WTC11 (cell line): ENCODE measurements around the gene CD226. TPM values are rescaled to one million over a fixed set of nuclear protein-coding genes. Genes with fewer than 3 reads are reported as not detected.

ENCODE experiments used
- ATAC-seq: fragments of 200-7000 bp; cut with Tn5 transposase; 2 replicates; pipeline ENCODE4 v1.10.0; 2021; ENCODE audit warnings: mild to moderate bottlenecking, moderate library complexity
- CTCF ChIA-PET: fragments of 300-600 bp; sonication (Branson Sonifier 250); formaldehyde crosslinking; loops from one replicate; lab custom pipeline; 2021; ENCODE audit warnings: antibody characterized with exemption; lab: Charles Lee
- POLR2A ChIA-PET: fragments of 350-600 bp; sonication (Branson Sonifier 250); formaldehyde crosslinking; loops from one replicate; lab custom pipeline; 2021; ENCODE audit warnings: antibody characterized with exemption; lab: Charles Lee
- DNase-seq: peaks from one replicate; pipeline ENCODE4 v3.0.0; 2021; ENCODE audit warnings: low spot score
- H3K27ac Mint-ChIP-seq: 2 replicates; pipeline ENCODE4 v1.8.0; 2021; ENCODE audit warnings: mixed read lengths
- H3K27me3 Mint-ChIP-seq: 2 replicates; pipeline ENCODE4 v1.8.0; 2021; ENCODE audit warnings: low read depth, mild to moderate bottlenecking, moderate library complexity, mixed read lengths
- H3K36me3 Mint-ChIP-seq: 2 replicates; pipeline ENCODE4 v1.8.0; 2021; ENCODE audit warnings: mixed read lengths
- H3K4me1 Mint-ChIP-seq: 2 replicates; pipeline ENCODE4 v1.8.0; 2022; ENCODE audit warnings: mixed read lengths
- H3K4me3 Mint-ChIP-seq: 2 replicates; pipeline ENCODE4 v1.8.0; 2021; ENCODE audit warnings: mild to moderate bottlenecking, moderate library complexity, mixed read lengths
- H3K9me3 Mint-ChIP-seq: 2 replicates; pipeline ENCODE4 v1.8.0; 2021; ENCODE audit warnings: mixed read lengths
- CREM ChIP-seq: sonication (generic); formaldehyde crosslinking; IDR thresholded peaks from 2 replicates; pipeline ENCODE4 v1.8.1; 2022; ENCODE audit warnings: mild to moderate bottlenecking, missing genetic modification reagents, moderate library complexity
- IRF2 ChIP-seq: sonication (generic); formaldehyde crosslinking; IDR thresholded peaks from 2 replicates; pipeline ENCODE4 v1.8.0; 2022; ENCODE audit warnings: low read depth, missing genetic modification reagents, borderline replicate concordance
- KAT7 ChIP-seq: sonication (generic); formaldehyde crosslinking; IDR thresholded peaks from 2 replicates; pipeline ENCODE4 v1.8.1; 2023; ENCODE audit warnings: missing genetic modification reagents, mild to moderate bottlenecking, borderline replicate concordance
- MYBL2 ChIP-seq: sonication (generic); formaldehyde crosslinking; IDR thresholded peaks from 2 replicates; pipeline ENCODE4 v1.8.1; 2023; ENCODE audit warnings: mild to moderate bottlenecking, moderate library complexity, missing genetic modification reagents
- NFATC4 ChIP-seq: fragments of 250-450 bp; sonication (Bioruptor Pico); IDR thresholded peaks from 2 replicates; pipeline ENCODE4 v1.9.0; 2021; ENCODE audit warnings: mild to moderate bottlenecking
- NFE2L1 ChIP-seq: sonication (generic); formaldehyde crosslinking; IDR thresholded peaks from 2 replicates; pipeline ENCODE4 v1.8.1; 2023; ENCODE audit warnings: missing genetic modification reagents
- NFYB ChIP-seq: sonication (generic); formaldehyde crosslinking; conservative IDR thresholded peaks from 2 replicates; pipeline ENCODE4 v1.8.0; 2022; ENCODE audit warnings: low read depth, missing genetic modification reagents
- NR1H2 ChIP-seq: sonication (generic); formaldehyde crosslinking; IDR thresholded peaks from 2 replicates; pipeline ENCODE4 v1.9.0; 2021; ENCODE audit warnings: mild to moderate bottlenecking, moderate library complexity, missing genetic modification reagents
- SMAD4 ChIP-seq: sonication (generic); formaldehyde crosslinking; IDR thresholded peaks from 2 replicates; pipeline ENCODE4 v1.8.0; 2022; ENCODE audit warnings: mild to moderate bottlenecking, missing genetic modification reagents
- ZNF232 ChIP-seq: sonication (generic); formaldehyde crosslinking; IDR thresholded peaks from 2 replicates; pipeline ENCODE4 v1.8.0; 2022; ENCODE audit warnings: mild to moderate bottlenecking, missing genetic modification reagents
- ZNF263 ChIP-seq: sonication (generic); formaldehyde crosslinking; IDR thresholded peaks from 2 replicates; pipeline ENCODE4 v1.8.1; 2022; ENCODE audit warnings: low read depth, mild to moderate bottlenecking, moderate library complexity, missing genetic modification reagents
- ZNF396 ChIP-seq: fragments of 250-450 bp; sonication (Bioruptor Pico); IDR thresholded peaks from 2 replicates; pipeline ENCODE4 v1.8.0; 2021; ENCODE audit warnings: mild to moderate bottlenecking, moderate library complexity, borderline replicate concordance
- total RNA-seq: library from RNA; stranded (reverse); gene quantifications from 3 replicates; pipeline ENCODE4 v1.2.3, GENCODE V29; 2021
- TF ChIP-seq, protein P1 (sequence below): sonication (generic); formaldehyde crosslinking; IDR thresholded peaks from 2 replicates; pipeline ENCODE4 v1.8.0; 2023; ENCODE audit warnings: missing genetic modification reagents, mild to moderate bottlenecking, borderline replicate concordance
- TF ChIP-seq, protein P2 (sequence below): sonication (generic); formaldehyde crosslinking; IDR thresholded peaks from 2 replicates; pipeline ENCODE4 v1.8.1; 2023; ENCODE audit warnings: mild to moderate bottlenecking, missing genetic modification reagents
- TF ChIP-seq, protein P3 (sequence below): fragments of 250-450 bp; sonication (Bioruptor Pico); IDR thresholded peaks from 2 replicates; pipeline ENCODE4 v1.9.0; 2021; ENCODE audit warnings: mild to moderate bottlenecking
- TF ChIP-seq, protein P4 (sequence below): sonication (generic); formaldehyde crosslinking; IDR thresholded peaks from 2 replicates; pipeline ENCODE4 v1.8.1; 2023; ENCODE audit warnings: mild to moderate bottlenecking, missing genetic modification reagents, moderate library complexity
- TF ChIP-seq, protein P5 (sequence below): sonication (generic); formaldehyde crosslinking; IDR thresholded peaks from 2 replicates; pipeline ENCODE4 v1.8.1; 2023; ENCODE audit warnings: mild to moderate bottlenecking, missing genetic modification reagents
- TF ChIP-seq, protein P6 (sequence below): sonication (generic); formaldehyde crosslinking; IDR thresholded peaks from 2 replicates; pipeline ENCODE4 v1.8.0; 2022; ENCODE audit warnings: mild to moderate bottlenecking, missing genetic modification reagents
- TF ChIP-seq, protein P7 (sequence below): fragments of 250-450 bp; sonication (Bioruptor Pico); IDR thresholded peaks from 2 replicates; pipeline ENCODE4 v1.8.0; 2021; ENCODE audit warnings: mild to moderate bottlenecking

The CD226 gene
- total RNA-seq, 1 experiment from 2014 or later: 0.24 TPM

DNA sequence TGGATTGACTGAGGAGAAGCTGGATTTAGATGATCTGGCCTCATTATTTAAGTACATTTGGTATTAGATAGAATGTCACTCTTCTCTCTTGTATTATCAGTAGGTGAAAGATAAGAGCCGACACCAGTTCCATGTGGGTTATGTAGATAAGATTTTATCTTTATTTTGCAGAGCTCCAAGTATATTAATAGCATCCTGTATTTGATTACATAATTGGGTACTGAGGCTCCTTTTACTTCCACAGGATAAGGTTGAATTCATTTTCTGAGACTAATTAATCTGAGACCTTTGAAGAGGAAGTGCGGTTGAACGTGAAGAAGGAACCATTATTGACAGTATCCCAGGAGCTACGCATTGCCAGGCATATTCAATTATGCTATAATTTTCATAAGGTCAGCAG is 32.8 kb upstream of the CD226 start (continued):
- TF ChIP-seq, protein P1, sequence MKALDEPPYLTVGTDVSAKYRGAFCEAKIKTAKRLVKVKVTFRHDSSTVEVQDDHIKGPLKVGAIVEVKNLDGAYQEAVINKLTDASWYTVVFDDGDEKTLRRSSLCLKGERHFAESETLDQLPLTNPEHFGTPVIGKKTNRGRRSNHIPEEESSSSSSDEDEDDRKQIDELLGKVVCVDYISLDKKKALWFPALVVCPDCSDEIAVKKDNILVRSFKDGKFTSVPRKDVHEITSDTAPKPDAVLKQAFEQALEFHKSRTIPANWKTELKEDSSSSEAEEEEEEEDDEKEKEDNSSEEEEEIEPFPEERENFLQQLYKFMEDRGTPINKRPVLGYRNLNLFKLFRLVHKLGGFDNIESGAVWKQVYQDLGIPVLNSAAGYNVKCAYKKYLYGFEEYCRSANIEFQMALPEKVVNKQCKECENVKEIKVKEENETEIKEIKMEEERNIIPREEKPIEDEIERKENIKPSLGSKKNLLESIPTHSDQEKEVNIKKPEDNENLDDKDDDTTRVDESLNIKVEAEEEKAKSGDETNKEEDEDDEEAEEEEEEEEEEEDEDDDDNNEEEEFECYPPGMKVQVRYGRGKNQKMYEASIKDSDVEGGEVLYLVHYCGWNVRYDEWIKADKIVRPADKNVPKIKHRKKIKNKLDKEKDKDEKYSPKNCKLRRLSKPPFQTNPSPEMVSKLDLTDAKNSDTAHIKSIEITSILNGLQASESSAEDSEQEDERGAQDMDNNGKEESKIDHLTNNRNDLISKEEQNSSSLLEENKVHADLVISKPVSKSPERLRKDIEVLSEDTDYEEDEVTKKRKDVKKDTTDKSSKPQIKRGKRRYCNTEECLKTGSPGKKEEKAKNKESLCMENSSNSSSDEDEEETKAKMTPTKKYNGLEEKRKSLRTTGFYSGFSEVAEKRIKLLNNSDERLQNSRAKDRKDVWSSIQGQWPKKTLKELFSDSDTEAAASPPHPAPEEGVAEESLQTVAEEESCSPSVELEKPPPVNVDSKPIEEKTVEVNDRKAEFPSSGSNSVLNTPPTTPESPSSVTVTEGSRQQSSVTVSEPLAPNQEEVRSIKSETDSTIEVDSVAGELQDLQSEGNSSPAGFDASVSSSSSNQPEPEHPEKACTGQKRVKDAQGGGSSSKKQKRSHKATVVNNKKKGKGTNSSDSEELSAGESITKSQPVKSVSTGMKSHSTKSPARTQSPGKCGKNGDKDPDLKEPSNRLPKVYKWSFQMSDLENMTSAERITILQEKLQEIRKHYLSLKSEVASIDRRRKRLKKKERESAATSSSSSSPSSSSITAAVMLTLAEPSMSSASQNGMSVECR (CRISPR knock-in tag): no peak
- TF ChIP-seq NR1H2: no peak
- TF ChIP-seq, protein P2, sequence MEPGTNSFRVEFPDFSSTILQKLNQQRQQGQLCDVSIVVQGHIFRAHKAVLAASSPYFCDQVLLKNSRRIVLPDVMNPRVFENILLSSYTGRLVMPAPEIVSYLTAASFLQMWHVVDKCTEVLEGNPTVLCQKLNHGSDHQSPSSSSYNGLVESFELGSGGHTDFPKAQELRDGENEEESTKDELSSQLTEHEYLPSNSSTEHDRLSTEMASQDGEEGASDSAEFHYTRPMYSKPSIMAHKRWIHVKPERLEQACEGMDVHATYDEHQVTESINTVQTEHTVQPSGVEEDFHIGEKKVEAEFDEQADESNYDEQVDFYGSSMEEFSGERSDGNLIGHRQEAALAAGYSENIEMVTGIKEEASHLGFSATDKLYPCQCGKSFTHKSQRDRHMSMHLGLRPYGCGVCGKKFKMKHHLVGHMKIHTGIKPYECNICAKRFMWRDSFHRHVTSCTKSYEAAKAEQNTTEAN (CRISPR knock-in tag): no peak
- no peak for TF ChIP-seq ZNF396 (CRISPR knock-in tag)
- TF ChIP-seq SMAD4 (CRISPR knock-in tag): no peak
- TF ChIP-seq, all 79 proteins: peak for 0

DNA sequence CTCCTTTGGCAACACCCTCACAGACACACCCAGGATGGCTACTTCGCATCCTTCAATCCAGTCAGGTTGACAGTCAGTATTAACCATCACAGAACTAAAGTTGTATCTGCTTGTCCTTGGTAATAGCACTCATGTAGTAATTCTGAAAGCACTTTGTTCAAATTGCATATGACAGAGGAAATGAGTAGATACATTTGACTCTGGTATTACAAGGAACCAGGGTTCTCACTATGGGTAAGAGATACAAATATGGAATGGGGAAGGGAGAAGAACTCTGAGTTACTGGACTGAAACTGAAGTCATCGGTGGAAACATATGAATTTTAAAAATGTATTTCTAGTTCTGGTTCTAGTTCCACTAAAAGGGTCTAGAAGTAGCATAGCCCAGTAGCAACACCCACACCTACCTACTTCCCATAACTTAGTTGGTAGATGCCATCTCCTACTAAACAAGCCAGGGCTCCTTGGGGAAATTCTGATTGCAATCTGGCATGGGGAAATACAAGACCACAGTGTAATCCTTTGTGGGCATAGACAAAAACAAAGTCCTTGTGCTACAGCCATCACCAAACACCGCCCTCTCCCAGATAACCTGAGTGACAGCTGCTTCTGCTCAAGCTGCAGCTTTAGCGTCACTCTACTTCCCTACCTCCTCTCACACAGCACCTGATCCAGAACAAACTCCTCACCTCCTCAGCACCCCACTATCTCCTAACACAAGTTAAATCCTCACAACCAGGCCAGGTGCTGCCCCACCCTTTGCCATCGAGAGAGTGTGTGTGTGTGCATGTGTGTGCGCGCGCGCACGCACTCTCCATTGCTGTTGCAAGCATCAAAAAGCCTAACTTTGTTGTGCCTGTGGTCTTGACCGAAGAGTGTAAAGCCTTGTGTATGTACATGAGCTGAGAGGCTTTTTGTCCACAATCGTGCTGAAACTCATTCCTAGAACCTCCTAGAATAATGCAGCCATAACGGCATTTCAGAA is 31.4 kb upstream of the CD226 start:
- peaks cover 23% of the 10 kb centered on the region for H3K4me1 Mint-ChIP-seq
- TF ChIP-seq, protein P3, sequence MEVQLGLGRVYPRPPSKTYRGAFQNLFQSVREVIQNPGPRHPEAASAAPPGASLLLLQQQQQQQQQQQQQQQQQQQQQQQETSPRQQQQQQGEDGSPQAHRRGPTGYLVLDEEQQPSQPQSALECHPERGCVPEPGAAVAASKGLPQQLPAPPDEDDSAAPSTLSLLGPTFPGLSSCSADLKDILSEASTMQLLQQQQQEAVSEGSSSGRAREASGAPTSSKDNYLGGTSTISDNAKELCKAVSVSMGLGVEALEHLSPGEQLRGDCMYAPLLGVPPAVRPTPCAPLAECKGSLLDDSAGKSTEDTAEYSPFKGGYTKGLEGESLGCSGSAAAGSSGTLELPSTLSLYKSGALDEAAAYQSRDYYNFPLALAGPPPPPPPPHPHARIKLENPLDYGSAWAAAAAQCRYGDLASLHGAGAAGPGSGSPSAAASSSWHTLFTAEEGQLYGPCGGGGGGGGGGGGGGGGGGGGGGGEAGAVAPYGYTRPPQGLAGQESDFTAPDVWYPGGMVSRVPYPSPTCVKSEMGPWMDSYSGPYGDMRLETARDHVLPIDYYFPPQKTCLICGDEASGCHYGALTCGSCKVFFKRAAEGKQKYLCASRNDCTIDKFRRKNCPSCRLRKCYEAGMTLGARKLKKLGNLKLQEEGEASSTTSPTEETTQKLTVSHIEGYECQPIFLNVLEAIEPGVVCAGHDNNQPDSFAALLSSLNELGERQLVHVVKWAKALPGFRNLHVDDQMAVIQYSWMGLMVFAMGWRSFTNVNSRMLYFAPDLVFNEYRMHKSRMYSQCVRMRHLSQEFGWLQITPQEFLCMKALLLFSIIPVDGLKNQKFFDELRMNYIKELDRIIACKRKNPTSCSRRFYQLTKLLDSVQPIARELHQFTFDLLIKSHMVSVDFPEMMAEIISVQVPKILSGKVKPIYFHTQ (CRISPR knock-in tag): no peak
- TF ChIP-seq MYBL2 (CRISPR knock-in tag) (no peak), ZNF232 (CRISPR knock-in tag) (no peak), NFATC4 (CRISPR knock-in tag) (no peak), CREM (CRISPR knock-in tag) (no peak), ZNF263 (CRISPR knock-in tag) (no peak), NFYB (CRISPR knock-in tag) (no peak), IRF2 (CRISPR knock-in tag) (no peak), ZNF396 (CRISPR knock-in tag) (no peak), NFE2L1 (no peak), KAT7 (CRISPR knock-in tag) (no peak)
- TF ChIP-seq, protein P4, sequence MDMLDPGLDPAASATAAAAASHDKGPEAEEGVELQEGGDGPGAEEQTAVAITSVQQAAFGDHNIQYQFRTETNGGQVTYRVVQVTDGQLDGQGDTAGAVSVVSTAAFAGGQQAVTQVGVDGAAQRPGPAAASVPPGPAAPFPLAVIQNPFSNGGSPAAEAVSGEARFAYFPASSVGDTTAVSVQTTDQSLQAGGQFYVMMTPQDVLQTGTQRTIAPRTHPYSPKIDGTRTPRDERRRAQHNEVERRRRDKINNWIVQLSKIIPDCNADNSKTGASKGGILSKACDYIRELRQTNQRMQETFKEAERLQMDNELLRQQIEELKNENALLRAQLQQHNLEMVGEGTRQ (CRISPR knock-in tag): no peak
- TF ChIP-seq, protein P5, sequence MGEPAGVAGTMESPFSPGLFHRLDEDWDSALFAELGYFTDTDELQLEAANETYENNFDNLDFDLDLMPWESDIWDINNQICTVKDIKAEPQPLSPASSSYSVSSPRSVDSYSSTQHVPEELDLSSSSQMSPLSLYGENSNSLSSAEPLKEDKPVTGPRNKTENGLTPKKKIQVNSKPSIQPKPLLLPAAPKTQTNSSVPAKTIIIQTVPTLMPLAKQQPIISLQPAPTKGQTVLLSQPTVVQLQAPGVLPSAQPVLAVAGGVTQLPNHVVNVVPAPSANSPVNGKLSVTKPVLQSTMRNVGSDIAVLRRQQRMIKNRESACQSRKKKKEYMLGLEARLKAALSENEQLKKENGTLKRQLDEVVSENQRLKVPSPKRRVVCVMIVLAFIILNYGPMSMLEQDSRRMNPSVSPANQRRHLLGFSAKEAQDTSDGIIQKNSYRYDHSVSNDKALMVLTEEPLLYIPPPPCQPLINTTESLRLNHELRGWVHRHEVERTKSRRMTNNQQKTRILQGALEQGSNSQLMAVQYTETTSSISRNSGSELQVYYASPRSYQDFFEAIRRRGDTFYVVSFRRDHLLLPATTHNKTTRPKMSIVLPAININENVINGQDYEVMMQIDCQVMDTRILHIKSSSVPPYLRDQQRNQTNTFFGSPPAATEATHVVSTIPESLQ: no peak
- TF ChIP-seq, protein P6, sequence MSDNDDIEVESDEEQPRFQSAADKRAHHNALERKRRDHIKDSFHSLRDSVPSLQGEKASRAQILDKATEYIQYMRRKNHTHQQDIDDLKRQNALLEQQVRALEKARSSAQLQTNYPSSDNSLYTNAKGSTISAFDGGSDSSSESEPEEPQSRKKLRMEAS: no peak
- TF ChIP-seq, protein P7, sequence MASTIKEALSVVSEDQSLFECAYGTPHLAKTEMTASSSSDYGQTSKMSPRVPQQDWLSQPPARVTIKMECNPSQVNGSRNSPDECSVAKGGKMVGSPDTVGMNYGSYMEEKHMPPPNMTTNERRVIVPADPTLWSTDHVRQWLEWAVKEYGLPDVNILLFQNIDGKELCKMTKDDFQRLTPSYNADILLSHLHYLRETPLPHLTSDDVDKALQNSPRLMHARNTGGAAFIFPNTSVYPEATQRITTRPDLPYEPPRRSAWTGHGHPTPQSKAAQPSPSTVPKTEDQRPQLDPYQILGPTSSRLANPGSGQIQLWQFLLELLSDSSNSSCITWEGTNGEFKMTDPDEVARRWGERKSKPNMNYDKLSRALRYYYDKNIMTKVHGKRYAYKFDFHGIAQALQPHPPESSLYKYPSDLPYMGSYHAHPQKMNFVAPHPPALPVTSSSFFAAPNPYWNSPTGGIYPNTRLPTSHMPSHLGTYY (CRISPR knock-in tag): no peak

More for the DNA sequence above, 31.4 kb upstream of the CD226 start:
- Mint-ChIP-seq H3K27ac (no peak overlapping the region), H3K27me3 (no peaks in the 10 kb centered on the region), H3K4me3 (no peak overlapping the region), H3K9me3 (peaks cover 35% of the 10 kb centered on the region), H3K36me3 (peaks cover 18% of the 10 kb centered on the region)
- no peak for DNase-seq
- ChIA-PET POLR2A (no interaction called here), CTCF (no interaction called here)
- ATAC-seq: no peak
